SK-N-SH treated with all-trans-retinoic acid at 6 μM for 48 hours (cell line): ENCODE data around the gene PARP9.

Experiments
- ATAC-seq: fragments of 200-7000 bp; cut with Tn5 transposase; 3 replicates; pipeline ENCODE4 v1.9.1; 2020; ENCODE audit warnings: mild to moderate bottlenecking, moderate library complexity
- ARNTL ChIP-seq: fragments of 450-650 bp; formaldehyde crosslinking; IDR thresholded peaks from 2 replicates; pipeline ENCODE4 v1.5.0; 2020; ENCODE audit warnings: low read depth, mild to moderate bottlenecking, moderate library complexity, borderline replicate concordance
- CSDC2 ChIP-seq: fragments of 250-450 bp; sonication (Bioruptor Pico); IDR thresholded peaks from 2 replicates; pipeline ENCODE4 v1.5.0; 2020; ENCODE audit warnings: mild to moderate bottlenecking, moderate library complexity
- ESRRG ChIP-seq: fragments of 250-450 bp; sonication (Bioruptor Pico); IDR thresholded peaks from 2 replicates; pipeline ENCODE4 v1.6.1; 2021; ENCODE audit warnings: mild to moderate bottlenecking
- GLIS3 ChIP-seq: fragments of 250-450 bp; sonication (Bioruptor Pico); IDR thresholded peaks from 2 replicates; pipeline ENCODE4 v1.5.0; 2020; ENCODE audit warnings: mild to moderate bottlenecking, moderate library complexity
- ISL1 ChIP-seq: fragments of 250-450 bp; sonication (Bioruptor Pico); IDR thresholded peaks from 2 replicates; pipeline ENCODE4 v2.1.2; 2022; ENCODE audit warnings: mild to moderate bottlenecking, moderate library complexity
- OSR1 ChIP-seq: fragments of 250-450 bp; sonication (Bioruptor Pico); IDR thresholded peaks from 2 replicates; pipeline ENCODE4 v1.8.0; 2022; ENCODE audit warnings: moderate library complexity, mild to moderate bottlenecking, inconsistent platforms
- PPARA ChIP-seq: fragments of 250-450 bp; sonication (Bioruptor Pico); IDR thresholded peaks from 2 replicates; pipeline ENCODE4 v1.5.0; 2020; ENCODE audit warnings: mild to moderate bottlenecking, borderline replicate concordance
- RARB ChIP-seq: fragments of 250-450 bp; sonication (Bioruptor Pico); IDR thresholded peaks from 2 replicates; pipeline ENCODE4 v1.8.0; 2021; ENCODE audit warnings: mild to moderate bottlenecking, moderate library complexity
- SNAI2 ChIP-seq: fragments of 250-450 bp; sonication (Bioruptor Pico); IDR thresholded peaks from 2 replicates; pipeline ENCODE4 v1.5.0; 2020; ENCODE audit warnings: mild to moderate bottlenecking, moderate library complexity
- TCF4 ChIP-seq: fragments of 250-450 bp; sonication (Bioruptor Pico); IDR thresholded peaks from 2 replicates; pipeline ENCODE4 v1.8.0; 2021; ENCODE audit warnings: mild to moderate bottlenecking, moderate library complexity, borderline replicate concordance
- TOX ChIP-seq: fragments of 250-450 bp; sonication (Bioruptor Pico); IDR thresholded peaks from 2 replicates; pipeline ENCODE4 v1.8.0; 2021; ENCODE audit warnings: mild to moderate bottlenecking, moderate library complexity, borderline replicate concordance
- ZC3H10 ChIP-seq: fragments of 250-450 bp; sonication (Bioruptor Pico); IDR thresholded peaks from 2 replicates; pipeline ENCODE4 v1.5.1; 2021; ENCODE audit warnings: mild to moderate bottlenecking, moderate library complexity
- ZFP3 ChIP-seq: fragments of 250-450 bp; sonication (Bioruptor Pico); IDR thresholded peaks from 2 replicates; pipeline ENCODE4 v1.5.0; 2020; ENCODE audit warnings: mild to moderate bottlenecking, moderate library complexity
- ZNF565 ChIP-seq: fragments of 450-650 bp; formaldehyde crosslinking; conservative IDR thresholded peaks from 2 replicates; pipeline ENCODE4 v1.5.0; 2020; ENCODE audit warnings: low read depth, mild to moderate bottlenecking, moderate library complexity
- ZNF70 ChIP-seq: fragments of 450-650 bp; formaldehyde crosslinking; IDR thresholded peaks from 2 replicates; pipeline ENCODE4 v1.5.0; 2020; ENCODE audit warnings: mild to moderate bottlenecking, moderate library complexity
- ZNF8 ChIP-seq: fragments of 450-650 bp; formaldehyde crosslinking; IDR thresholded peaks from 2 replicates; pipeline ENCODE4 v1.5.0; 2020; ENCODE audit warnings: mild to moderate bottlenecking, moderate library complexity
- TF ChIP-seq, protein P1 (sequence below): fragments of 250-450 bp; sonication (Bioruptor Pico); IDR thresholded peaks from 2 replicates; pipeline ENCODE4 v1.5.1; 2021; ENCODE audit warnings: mild to moderate bottlenecking, moderate library complexity
- TF ChIP-seq, protein P2 (sequence below): fragments of 250-450 bp; sonication (Bioruptor Pico); IDR thresholded peaks from 2 replicates; pipeline ENCODE4 v1.5.1; 2020; ENCODE audit warnings: low read depth, mild to moderate bottlenecking, moderate library complexity
- TF ChIP-seq, protein P3 (sequence below): fragments of 250-450 bp; sonication (Bioruptor Pico); IDR thresholded peaks from 2 replicates; pipeline ENCODE4 v1.5.0; 2020; ENCODE audit warnings: mild to moderate bottlenecking, moderate library complexity
- TF ChIP-seq, protein P4 (sequence below): fragments of 250-450 bp; sonication (Bioruptor Pico); IDR thresholded peaks from 2 replicates; pipeline ENCODE4 v1.8.0; 2021; ENCODE audit warnings: low read depth, mild to moderate bottlenecking, moderate library complexity, borderline replicate concordance

PARP9 gene

DNA sequence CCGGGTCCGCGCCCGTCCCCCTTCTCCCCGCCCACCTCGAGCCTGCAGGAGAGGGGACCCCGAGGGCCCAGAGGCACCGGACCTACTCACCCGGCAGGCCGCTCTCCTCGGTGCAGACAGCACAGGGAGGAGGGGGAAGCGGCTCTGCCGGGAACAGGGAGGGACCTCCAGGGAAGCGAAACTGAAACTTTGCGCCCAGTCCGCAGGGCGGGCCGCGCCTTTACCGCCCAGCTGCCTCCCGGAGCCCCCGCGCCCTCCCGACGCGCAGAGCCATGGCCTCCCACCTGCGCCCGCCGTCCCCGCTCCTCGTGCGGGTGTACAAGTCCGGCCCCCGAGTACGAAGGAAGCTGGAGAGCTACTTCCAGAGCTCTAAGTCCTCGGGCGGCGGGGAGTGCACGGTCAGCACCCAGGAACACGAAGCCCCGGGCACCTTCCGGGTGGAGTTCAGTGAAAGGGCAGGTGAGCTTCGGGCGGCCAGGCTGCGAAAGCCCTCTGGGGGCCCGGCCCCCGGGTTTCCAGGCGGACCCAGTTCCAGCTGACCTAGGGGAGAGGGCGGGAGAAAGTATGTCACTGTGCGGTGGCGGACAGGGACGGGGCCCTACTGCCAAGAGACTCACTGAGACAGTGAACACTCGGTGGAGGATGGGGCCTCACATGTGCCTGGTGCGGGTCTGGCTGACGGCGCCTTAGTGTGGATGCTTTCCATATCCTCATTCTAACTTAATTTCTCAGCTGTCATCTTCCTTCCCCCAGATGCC is at the start of gene PARP9, which contains the start of gene DTX3L:
TSS of gene PARP9 (minus strand) at position 146 of the 758 bp plus-strand sequence. CDS start 4,680 bp downstream, outside the sequence.
TSS of gene DTX3L (plus strand) at position 184 of the 758 bp plus-strand sequence. CDS start at position 273, 89 bp downstream.
- peak; percentile 97 for ATAC-seq
- TF ChIP-seq, protein P1, sequence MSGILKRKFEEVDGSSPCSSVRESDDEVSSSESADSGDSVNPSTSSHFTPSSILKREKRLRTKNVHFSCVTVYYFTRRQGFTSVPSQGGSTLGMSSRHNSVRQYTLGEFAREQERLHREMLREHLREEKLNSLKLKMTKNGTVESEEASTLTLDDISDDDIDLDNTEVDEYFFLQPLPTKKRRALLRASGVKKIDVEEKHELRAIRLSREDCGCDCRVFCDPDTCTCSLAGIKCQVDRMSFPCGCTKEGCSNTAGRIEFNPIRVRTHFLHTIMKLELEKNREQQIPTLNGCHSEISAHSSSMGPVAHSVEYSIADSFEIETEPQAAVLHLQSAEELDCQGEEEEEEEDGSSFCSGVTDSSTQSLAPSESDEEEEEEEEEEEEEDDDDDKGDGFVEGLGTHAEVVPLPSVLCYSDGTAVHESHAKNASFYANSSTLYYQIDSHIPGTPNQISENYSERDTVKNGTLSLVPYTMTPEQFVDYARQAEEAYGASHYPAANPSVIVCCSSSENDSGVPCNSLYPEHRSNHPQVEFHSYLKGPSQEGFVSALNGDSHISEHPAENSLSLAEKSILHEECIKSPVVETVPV (CRISPR knock-in tag): no peak
- TF ChIP-seq ESRRG (no peak), CSDC2 (CRISPR knock-in tag) (no peak), ZC3H10 (CRISPR knock-in tag) (no peak), ZFP3 (CRISPR knock-in tag) (no peak), PPARA (no peak), ZNF70 (CRISPR knock-in tag) (no peak), TCF4 (CRISPR knock-in tag) (peak; percentile 61; the same call in 1 of the 2 replicates)
- TF ChIP-seq, protein P2, sequence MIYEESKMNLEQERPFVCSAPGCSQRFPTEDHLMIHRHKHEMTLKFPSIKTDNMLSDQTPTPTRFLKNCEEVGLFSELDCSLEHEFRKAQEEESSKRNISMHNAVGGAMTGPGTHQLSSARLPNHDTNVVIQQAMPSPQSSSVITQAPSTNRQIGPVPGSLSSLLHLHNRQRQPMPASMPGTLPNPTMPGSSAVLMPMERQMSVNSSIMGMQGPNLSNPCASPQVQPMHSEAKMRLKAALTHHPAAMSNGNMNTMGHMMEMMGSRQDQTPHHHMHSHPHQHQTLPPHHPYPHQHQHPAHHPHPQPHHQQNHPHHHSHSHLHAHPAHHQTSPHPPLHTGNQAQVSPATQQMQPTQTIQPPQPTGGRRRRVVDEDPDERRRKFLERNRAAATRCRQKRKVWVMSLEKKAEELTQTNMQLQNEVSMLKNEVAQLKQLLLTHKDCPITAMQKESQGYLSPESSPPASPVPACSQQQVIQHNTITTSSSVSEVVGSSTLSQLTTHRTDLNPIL (CRISPR knock-in tag): no peak

DNA sequence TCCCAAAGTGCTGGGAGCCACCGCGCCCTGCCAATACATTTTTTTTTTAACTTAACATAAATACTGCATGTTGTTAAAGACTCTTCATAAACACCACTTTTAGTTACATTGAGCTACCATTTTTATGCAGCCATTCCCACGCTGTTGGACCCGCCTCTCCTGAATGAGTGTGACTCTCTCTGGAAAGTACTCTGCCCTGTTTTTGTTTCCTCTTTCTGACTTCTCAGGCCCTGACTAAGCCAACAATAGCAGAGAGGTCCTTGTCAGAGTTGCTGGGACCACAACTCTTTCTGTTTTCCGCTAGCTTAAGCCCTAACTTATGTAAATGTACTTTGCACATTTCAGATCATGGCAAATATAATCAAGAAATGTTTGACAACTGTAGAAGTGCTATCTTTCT is 48.6 kb upstream of the PARP9 start:
- no peak for TF ChIP-seq ARNTL (CRISPR knock-in tag)
- no peak for TF ChIP-seq ZNF565 (CRISPR knock-in tag)
- TF ChIP-seq, protein P2 (CRISPR knock-in tag): no peak
- TF ChIP-seq, protein P3, sequence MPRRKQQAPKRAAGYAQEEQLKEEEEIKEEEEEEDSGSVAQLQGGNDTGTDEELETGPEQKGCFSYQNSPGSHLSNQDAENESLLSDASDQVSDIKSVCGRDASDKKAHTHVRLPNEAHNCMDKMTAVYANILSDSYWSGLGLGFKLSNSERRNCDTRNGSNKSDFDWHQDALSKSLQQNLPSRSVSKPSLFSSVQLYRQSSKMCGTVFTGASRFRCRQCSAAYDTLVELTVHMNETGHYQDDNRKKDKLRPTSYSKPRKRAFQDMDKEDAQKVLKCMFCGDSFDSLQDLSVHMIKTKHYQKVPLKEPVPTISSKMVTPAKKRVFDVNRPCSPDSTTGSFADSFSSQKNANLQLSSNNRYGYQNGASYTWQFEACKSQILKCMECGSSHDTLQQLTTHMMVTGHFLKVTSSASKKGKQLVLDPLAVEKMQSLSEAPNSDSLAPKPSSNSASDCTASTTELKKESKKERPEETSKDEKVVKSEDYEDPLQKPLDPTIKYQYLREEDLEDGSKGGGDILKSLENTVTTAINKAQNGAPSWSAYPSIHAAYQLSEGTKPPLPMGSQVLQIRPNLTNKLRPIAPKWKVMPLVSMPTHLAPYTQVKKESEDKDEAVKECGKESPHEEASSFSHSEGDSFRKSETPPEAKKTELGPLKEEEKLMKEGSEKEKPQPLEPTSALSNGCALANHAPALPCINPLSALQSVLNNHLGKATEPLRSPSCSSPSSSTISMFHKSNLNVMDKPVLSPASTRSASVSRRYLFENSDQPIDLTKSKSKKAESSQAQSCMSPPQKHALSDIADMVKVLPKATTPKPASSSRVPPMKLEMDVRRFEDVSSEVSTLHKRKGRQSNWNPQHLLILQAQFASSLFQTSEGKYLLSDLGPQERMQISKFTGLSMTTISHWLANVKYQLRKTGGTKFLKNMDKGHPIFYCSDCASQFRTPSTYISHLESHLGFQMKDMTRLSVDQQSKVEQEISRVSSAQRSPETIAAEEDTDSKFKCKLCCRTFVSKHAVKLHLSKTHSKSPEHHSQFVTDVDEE (CRISPR knock-in tag): no peak
- TF ChIP-seq RARB: no peak
- no peak for TF ChIP-seq ZNF8 (CRISPR knock-in tag)
- TF ChIP-seq ESRRG: no peak
- no peak for TF ChIP-seq OSR1
- TF ChIP-seq, protein P4, sequence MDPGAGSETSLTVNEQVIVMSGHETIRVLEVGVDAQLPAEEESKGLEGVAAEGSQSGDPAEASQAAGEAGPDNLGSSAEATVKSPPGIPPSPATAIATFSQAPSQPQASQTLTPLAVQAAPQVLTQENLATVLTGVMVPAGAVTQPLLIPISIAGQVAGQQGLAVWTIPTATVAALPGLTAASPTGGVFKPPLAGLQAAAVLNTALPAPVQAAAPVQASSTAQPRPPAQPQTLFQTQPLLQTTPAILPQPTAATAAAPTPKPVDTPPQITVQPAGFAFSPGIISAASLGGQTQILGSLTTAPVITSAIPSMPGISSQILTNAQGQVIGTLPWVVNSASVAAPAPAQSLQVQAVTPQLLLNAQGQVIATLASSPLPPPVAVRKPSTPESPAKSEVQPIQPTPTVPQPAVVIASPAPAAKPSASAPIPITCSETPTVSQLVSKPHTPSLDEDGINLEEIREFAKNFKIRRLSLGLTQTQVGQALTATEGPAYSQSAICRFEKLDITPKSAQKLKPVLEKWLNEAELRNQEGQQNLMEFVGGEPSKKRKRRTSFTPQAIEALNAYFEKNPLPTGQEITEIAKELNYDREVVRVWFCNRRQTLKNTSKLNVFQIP (CRISPR knock-in tag): no peak
- TF ChIP-seq PPARA: no peak
- TF ChIP-seq TOX (CRISPR knock-in tag): no peak
- TF ChIP-seq, protein P1 (CRISPR knock-in tag): no peak
- TF ChIP-seq ZC3H10 (CRISPR knock-in tag): no peak
- no peak for TF ChIP-seq ISL1 (CRISPR knock-in tag)
- TF ChIP-seq ZNF70 (CRISPR knock-in tag): no peak
- no peak for TF ChIP-seq GLIS3 (CRISPR knock-in tag)
- TF ChIP-seq SNAI2 (CRISPR knock-in tag): no peak
- TF ChIP-seq ZFP3 (CRISPR knock-in tag): no peak
- no peak for ATAC-seq
